GM12872 (cell line): ENCODE measurements around the gene ELL.
A peak's percentile ranks its signal among the peaks of the same experiment; 100 is the strongest.

ENCODE experiments used
- TF ChIP-seq, protein P1 (sequence below): IDR thresholded peaks from 3 replicates; pipeline ENCODE4 v1.5.1; 2011; ENCODE audit warnings: low read depth, mild to moderate bottlenecking, low read length, moderate library complexity; ENCODE audit not compliant: insufficient read depth

ELL gene

DNA sequence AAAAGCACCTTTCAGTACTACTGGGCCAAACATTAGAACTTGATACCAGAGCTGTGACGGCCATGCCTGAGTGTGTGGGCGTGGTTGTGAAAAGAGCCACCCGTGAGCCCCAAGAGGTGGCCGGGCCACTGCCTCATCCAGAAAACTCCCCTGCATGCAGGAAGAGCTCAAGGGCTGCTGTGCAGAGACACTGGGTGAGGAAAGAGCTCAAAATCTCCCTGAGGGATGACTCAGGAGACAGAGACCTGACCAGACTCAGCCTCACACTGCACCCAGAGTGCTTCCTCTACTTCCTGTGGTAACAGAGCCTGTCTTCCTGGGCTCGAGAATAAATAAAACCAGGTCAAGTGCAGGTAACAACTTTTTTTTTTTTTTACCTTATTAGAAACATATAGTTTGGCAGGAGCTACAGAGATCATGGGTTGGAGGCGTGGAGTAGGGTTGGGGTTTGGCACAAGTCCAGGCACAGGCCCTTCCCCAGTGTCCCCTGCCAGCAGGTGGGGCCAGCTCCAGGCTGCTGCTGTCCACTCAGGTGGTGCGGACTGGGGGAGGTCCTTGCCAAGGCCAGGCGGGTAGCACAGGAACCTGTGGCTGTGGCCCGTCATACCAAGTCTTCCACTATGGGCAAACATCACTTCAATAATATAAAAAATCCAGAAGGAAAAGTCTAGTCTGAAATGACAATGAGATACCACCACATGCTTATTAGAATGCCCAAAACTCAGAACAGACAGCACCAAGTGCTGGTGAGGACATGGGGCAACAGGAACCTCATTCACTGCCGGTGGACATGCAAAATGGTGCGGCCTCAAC is 25.5 kb downstream of the ELL start:
- TF ChIP-seq, protein P1, sequence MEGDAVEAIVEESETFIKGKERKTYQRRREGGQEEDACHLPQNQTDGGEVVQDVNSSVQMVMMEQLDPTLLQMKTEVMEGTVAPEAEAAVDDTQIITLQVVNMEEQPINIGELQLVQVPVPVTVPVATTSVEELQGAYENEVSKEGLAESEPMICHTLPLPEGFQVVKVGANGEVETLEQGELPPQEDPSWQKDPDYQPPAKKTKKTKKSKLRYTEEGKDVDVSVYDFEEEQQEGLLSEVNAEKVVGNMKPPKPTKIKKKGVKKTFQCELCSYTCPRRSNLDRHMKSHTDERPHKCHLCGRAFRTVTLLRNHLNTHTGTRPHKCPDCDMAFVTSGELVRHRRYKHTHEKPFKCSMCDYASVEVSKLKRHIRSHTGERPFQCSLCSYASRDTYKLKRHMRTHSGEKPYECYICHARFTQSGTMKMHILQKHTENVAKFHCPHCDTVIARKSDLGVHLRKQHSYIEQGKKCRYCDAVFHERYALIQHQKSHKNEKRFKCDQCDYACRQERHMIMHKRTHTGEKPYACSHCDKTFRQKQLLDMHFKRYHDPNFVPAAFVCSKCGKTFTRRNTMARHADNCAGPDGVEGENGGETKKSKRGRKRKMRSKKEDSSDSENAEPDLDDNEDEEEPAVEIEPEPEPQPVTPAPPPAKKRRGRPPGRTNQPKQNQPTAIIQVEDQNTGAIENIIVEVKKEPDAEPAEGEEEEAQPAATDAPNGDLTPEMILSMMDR, result 0 out of 3 replicates have a peak, but pooled peaks have one; percentile 15

DNA sequence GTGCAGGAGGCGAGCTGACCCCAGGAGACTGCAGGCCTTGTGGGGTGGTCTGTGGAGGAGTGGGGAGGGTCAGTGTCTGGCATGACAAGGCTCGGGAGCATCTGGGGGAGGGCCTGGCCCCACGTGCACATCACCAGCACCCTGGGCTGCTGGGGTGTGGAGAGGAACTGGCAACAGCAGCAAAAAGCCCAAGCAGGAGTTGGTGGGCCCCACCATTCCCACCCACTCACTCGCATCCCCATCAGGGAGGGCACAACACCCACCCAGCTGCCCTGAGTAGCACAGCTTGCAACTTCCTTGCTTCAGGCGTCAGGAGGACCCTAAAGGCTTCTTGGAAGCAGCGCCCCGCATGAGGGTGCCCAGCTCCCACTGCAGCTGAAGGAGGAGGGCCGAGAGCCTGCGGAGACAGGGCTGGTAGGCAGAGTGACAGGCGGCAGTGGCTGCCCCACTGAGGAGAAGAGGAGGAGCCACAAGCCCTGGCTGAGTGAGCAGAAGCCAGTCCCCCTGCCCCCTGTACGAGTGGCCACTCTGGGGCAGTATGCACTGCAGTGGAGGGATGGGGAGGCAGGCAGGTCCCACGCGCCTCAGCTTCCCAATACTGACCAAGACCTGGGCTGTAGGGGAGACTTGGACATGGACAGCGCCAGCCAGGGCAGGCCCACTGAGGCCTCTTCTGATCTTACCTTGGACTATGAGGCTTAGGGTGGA is 26.5 kb downstream of the ELL start:
- TF ChIP-seq, protein P1, result no peak

GRCh38 chr19:18494267-18494607 is 27.6 kb downstream of the ELL start:
- TF ChIP-seq, protein P1, result no peak

- TF ChIP-seq, protein P1, result no peak
Measured at GRCh38 chr19:18493440-18494266, 28.2 kb downstream of the ELL start.

- TF ChIP-seq, protein P1, result no peak
Measured at GRCh38 chr19:18491995-18492953, 29.6 kb downstream of the ELL start.

DNA sequence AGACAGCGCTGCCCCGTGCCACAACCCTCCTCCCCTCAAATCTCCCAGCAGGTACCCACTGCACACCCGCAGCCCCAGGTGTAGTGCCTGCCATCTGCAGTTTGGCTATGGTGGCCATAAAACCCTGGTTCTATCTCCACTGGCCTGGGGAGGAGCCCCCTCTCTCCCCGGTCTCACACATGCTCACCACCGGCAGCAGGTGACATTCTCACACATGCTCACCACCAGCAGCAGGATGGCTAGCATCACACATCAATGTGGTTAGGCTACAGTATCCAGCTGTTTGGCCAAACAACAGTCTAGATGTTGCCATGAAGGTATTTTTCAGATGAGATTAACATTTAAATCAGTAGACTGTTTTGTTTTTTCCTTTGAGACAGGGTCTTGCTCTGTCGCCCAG is 31.1 kb downstream of the ELL start:
- TF ChIP-seq, protein P1, result no peak
